Testis (tissue), 2 donors: Measurements from ENCODE around the gene FOXL2NB.

Source experiments
- POLR2A ChIP-seq: fragments of 450-650 bp; IDR thresholded peaks from one replicate; pipeline ENCODE4 v1.6.1; 2017; ENCODE audit warnings: antibody characterized with exemption, mild to moderate bottlenecking, moderate library complexity
- TF ChIP-seq, protein P1 (sequence below), 3 experiments: fragments of 450-650 bp in 2 of 3; fragments of 200-600 bp in 1 of 3; sonication (generic) in 1 of 3; IDR thresholded peaks; one replicate each; pipeline ENCODE4 v1.5.1; 2016 to 2019; ENCODE audit warnings: antibody characterized with exemption in 3 of 3, mild to moderate bottlenecking in 2 of 3, moderate library complexity in 1 of 3

GRCh38 chr3:138936741-138937689, 10.0 kb upstream of the FOXL2NB start:
- TF ChIP-seq, protein P1, sequence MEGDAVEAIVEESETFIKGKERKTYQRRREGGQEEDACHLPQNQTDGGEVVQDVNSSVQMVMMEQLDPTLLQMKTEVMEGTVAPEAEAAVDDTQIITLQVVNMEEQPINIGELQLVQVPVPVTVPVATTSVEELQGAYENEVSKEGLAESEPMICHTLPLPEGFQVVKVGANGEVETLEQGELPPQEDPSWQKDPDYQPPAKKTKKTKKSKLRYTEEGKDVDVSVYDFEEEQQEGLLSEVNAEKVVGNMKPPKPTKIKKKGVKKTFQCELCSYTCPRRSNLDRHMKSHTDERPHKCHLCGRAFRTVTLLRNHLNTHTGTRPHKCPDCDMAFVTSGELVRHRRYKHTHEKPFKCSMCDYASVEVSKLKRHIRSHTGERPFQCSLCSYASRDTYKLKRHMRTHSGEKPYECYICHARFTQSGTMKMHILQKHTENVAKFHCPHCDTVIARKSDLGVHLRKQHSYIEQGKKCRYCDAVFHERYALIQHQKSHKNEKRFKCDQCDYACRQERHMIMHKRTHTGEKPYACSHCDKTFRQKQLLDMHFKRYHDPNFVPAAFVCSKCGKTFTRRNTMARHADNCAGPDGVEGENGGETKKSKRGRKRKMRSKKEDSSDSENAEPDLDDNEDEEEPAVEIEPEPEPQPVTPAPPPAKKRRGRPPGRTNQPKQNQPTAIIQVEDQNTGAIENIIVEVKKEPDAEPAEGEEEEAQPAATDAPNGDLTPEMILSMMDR (IDR thresholded peaks at IDR 0.05): no peak
- no peak for TF ChIP-seq POLR2A
